HG03060 (cell line): Measurements from ENCODE around the gene SLF1.
A peak's percentile ranks its signal among the peaks of the same experiment; 100 is the strongest.
"Not testable (repeated sequence)": the region's sequence is repeated elsewhere in the genome, so short reads cannot be mapped to it uniquely, and the experiment has no call there.

Experiments used
- ATAC-seq: cut with Tn5 transposase; IDR thresholded peaks from one replicate; pipeline ENCODE4 v1.9.1; 2021; ENCODE audit warnings: low read depth, moderate number of reproducible peaks; ENCODE audit not compliant: unreplicated experiment

The SLF1 gene

GRCh38 chr5:94618493-94619328, at the start of gene SLF1, which contains the start of gene KIAA0825:
Gene SLF1, plus strand, starts transcription at chr5:94618669. Its CDS starts 10,142 bp downstream, at chr5:94628811.
Gene KIAA0825, minus strand, starts transcription at chr5:94618604. Its CDS starts 81,478 bp downstream, at chr5:94537126.
- ATAC-seq = peak; percentile 79

DNA sequence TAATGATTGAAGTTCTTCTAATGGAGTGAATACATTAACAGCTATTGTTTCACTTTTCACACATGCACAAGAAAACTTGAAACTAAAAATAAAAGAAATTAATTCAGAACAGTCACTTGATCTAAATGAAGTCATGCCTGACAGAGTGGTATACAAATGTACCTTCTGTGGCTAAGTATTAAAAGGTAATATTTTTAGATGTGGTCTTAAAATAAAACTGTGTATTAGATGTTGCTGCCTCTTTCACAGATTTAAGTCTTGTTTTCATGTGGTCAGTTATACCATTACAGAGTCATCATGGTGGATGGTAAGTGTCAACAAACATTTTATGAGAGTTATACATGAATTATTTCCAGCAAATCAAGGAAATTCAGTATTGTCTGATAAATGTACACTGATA, 47.1 kb upstream of the SLF1 start:
- ATAC-seq = no peak

GRCh38 chr5:94573349-94573748, 45.1 kb upstream of the SLF1 start:
- not testable (repeated sequence) for ATAC-seq

DNA sequence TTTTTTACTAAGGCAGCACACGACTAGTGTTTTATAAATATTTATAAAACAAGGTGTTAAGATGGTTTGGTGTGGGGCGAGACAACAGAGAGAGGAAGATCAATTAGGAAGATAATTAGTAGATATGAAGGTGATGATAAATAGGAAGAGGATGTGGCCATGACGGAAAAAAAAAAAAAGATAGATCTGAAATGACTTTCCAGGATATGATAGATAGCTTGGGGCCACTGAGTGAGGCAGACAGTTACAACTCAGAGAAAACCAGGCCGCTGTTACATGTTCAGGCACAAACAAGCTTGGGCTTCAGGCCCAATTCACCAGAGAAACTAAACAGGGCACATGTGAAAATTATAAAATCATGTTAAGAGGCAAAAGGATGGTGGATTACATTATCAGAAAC, 43.3 kb upstream of the SLF1 start:
- no peak for ATAC-seq

DNA sequence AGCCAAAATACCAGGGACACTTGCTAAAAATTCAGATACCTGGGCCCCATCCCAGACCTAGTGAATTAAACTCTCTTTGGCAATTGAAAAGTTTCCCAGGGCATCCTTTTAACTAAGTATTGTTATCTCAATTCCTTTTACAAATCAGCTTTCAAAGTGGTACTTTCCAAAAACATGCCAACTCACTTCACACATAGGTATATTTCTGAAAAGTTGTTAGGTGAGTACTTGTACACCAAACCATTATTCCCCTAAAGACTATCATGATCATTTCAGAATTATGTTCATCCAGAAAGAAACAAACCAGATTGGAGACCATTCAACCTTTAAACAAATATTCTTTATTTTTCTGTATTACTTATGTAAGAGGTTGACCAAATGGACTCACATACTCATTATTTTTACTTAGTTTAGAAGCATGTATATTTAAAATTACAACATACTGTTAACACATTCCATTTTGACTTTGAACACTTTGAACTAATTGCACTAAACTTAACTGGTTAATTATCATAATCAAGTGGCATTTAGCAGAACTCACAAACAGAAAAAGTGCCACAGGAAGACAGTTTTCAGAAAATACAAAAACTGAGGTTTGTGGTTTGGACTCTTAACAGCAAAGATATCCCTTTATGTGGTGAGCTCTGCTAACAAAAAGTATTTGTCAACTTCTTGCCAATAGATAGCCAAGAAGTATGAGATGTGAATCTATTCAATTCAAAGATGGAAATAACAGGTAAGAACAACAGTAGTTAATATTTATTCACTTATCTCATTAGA, 40.8 kb upstream of the SLF1 start:
- peak; percentile 88 for ATAC-seq

GRCh38 chr5:94595281-94595840, 23.1 kb upstream of the SLF1 start:
- ATAC-seq = no peak

GRCh38 chr5:94613583-94613982, 4.9 kb upstream of the SLF1 start:
- no peak for ATAC-seq

DNA sequence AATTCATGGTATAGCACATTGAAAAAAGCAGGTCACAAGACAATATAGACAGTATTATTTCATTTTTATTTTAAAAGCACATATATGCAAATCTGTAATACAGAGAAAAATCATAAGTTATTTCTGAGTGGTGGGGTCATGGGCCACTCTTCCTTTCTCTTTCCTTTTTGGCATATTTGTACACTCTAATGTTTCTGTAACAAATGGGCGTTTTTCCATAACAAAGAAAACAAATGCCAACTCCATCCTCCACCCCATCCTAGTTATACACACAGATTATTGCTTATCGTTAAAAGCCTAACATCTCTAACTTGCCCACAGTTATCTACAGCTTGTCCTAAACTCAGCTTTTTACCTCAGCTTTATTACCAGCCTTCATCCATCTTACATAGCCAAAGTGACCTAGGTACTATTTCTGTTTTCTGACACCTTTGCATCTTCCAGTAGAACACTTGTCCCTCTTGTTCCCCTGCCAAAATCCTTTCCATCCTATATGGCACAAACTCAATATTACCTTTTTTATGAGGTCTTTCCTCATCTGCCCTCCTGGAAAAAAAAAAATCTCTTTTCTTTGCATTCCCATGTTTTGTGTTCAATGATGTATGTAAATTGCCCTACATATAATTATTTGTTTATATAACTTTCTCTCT, 4.2 kb upstream of the SLF1 start:
- no peak for ATAC-seq

- ATAC-seq = no peak
Measured at GRCh38 chr5:94615862-94616261, 2.6 kb upstream of the SLF1 start.

DNA sequence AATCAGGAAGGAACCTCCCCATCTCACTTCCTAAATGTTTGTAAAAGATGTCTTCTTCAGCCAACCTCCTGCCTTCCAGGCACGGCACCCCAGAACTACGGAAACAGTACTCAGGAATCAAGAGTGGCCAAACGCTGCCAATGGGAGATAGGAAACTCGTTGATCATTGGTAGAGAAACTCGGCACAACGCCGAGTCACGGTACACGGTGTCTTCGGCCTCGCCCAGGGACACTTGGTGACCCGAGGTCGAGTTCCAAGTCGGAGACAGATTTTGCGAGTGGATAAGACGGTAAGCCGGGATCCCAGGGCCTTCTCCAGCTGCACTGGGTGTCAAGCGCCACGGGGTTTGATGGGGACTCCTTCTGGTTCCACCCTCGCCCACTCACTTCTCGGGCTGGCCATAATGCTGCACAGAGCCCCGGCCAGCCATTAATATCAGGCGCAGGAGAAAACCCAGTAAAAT, 408 bp upstream of the SLF1 start:
- peak; percentile 21 for ATAC-seq

GRCh38 chr5:94620256-94620655, 1.8 kb downstream of the SLF1 start:
- ATAC-seq = no peak

- ATAC-seq = no peak
Measured at GRCh38 chr5:94621763-94622162, 3.3 kb downstream of the SLF1 start.

DNA sequence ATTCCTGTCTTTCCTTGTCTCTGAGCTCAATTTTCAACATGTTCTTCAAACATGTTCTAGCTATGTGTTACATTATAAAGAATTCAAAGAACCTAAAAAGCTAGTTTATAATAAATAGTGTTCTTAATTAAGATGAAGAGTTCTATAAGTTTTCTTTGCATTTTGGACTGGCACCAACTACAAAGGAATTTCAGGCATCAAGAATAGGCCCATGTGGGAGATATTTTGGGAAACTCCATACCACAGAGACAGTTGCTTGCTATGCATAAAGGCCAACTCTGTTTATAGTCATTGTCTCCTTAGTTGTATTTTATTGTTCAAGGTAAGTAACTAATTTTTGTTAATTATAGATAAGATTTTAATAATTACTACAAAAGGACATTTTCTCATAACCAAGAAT, 4.5 kb downstream of the SLF1 start:
- no peak for ATAC-seq

- ATAC-seq = no peak
Measured at GRCh38 chr5:94623877-94624276, 5.4 kb downstream of the SLF1 start.

DNA sequence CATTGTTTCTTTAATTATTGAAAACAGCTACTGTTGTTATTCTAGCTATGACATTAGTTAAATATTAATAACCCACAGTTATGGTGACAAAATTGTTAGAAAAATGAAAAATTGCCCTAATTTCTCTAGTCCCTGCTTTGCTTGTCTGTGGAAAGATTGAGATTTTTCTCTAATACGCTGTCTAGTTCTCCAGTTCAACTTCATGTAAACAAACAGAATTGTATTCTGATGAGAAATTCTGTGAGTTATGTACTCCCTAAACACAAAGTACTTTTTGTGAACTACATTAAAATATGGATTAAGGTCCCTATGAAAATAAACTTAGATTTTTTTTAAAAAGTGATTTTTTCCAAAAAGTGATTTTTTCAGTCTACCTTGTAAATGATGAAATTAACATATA, 8.7 kb downstream of the SLF1 start:
- ATAC-seq = no peak

GRCh38 chr5:94632024-94632423, 13.6 kb downstream of the SLF1 start:
- ATAC-seq = peak; percentile 95

DNA sequence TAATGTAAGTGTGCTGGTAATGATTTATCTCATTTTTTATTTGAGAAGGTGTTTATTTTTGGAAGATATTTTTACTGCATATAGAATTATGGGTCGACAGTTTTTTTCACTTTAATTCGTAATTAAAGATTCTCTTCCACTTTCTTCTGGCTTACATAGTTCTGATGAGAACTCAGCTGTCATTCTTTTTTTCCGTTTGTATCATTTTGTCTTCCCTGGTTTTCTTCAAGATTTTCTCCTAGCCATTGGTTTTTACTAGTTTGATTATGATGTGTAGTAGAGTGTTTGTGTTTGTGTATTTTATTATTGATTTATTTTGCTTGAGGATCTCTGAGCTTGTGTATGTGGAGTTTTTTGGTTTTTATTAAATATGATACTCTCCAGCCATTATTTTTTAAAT, 21.7 kb downstream of the SLF1 start:
- no peak for ATAC-seq

- no peak for ATAC-seq
Measured at GRCh38 chr5:94645053-94645452, 26.6 kb downstream of the SLF1 start.

- ATAC-seq = no peak
Measured at GRCh38 chr5:94646758-94647157, 28.3 kb downstream of the SLF1 start.

DNA sequence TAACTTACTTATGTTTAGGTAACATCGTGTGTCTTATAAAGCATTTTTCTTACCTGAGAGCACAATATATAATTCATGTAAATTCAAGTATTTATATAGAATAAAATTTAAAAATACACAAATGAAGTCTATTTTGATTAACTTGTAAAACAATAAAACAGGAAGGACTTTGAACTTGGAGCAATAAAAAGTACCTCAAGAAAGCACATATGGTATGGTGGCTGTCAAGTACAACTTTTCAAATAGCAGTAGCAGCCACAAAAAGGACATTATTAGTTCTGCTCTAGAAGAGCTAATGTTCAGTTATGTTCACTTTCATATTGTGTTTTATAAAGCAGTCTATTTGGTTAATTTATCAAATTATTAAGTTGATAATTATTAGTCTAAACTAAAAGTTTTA, 31.4 kb downstream of the SLF1 start:
- no peak for ATAC-seq

DNA sequence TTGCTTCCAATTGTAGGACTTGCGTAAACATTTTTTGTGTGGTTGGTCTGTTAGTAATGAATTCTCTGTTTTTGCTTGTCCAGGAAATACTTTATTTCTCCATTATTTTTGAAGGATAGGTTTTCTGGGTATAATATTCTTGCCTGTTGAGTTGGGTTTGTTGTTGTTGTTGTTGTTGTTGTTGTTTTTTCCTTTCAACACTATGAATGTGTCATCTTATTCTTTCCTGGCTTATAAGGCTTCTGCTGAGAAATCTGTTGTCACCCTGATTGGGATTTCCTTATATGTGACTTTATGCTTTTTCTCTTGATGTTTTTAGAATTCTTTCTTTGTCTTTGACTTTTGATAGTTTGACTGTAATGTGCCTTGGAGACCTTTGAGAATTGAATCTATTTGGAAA, 39.8 kb downstream of the SLF1 start:
- no peak for ATAC-seq
